ENCODE results near the gene GAL3ST1.

DNA sequence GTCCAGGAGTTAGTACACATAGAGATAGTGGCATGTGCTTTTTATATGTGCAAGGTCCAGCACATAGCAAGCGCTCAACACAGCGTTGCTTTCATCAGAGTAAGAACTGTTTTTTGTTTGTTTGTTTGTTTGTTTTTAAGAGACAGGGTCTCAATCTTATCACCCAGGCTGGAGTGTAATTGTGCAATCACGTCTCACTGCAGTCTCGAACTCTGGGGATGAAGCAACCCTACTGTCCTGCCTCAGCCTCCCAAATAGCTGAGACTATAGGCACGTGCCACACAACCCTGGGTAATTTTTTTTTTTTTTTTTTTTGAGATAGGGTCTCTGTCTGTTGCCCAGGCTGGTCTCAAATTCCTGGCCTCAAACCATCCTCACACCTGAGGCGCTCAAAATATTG is 43.4 kb upstream of the GAL3ST1 start:
- TF ChIP-seq POLR2A (IDR thresholded peaks at IDR 0.05; ENCODE audit: low read depth) = no peak
- TF ChIP-seq, protein P1, sequence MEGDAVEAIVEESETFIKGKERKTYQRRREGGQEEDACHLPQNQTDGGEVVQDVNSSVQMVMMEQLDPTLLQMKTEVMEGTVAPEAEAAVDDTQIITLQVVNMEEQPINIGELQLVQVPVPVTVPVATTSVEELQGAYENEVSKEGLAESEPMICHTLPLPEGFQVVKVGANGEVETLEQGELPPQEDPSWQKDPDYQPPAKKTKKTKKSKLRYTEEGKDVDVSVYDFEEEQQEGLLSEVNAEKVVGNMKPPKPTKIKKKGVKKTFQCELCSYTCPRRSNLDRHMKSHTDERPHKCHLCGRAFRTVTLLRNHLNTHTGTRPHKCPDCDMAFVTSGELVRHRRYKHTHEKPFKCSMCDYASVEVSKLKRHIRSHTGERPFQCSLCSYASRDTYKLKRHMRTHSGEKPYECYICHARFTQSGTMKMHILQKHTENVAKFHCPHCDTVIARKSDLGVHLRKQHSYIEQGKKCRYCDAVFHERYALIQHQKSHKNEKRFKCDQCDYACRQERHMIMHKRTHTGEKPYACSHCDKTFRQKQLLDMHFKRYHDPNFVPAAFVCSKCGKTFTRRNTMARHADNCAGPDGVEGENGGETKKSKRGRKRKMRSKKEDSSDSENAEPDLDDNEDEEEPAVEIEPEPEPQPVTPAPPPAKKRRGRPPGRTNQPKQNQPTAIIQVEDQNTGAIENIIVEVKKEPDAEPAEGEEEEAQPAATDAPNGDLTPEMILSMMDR (IDR thresholded peaks at IDR 0.05) = no peak
- no peak for TF ChIP-seq POLR2AphosphoS5 (IDR thresholded peaks at IDR 0.05)
- TF ChIP-seq EP300 (IDR thresholded peaks at IDR 0.05) = no peak

All from esophagus muscularis mucosa (tissue), 4 donors.